ENCODE measurements around the gene OR2T35.
A peak's percentile ranks its signal among the peaks of the same experiment; 100 is the strongest.
"Not testable (repeated sequence)": the region's sequence is repeated elsewhere in the genome, so short reads cannot be mapped to it uniquely, and the experiment has no call there.

Gene OR2T35, protein sequence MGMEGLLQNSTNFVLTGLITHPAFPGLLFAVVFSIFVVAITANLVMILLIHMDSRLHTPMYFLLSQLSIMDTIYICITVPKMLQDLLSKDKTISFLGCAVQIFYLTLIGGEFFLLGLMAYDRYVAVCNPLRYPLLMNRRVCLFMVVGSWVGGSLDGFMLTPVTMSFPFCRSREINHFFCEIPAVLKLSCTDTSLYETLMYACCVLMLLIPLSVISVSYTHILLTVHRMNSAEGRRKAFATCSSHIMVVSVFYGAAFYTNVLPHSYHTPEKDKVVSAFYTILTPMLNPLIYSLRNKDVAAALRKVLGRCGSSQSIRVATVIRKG

GRCh38 chr1:248645178-248645577 is at the start of gene OR2T35:
OR2T35 (minus strand) TSS chr1:248645278; CDS start chr1:248639258, 6,020 bp downstream.
- not testable (repeated sequence) for DNase-seq (ENCODE audit: low read depth); H3K4me3 ChIP-seq (ENCODE audit: low read depth, low read length)

GRCh38 chr1:248691567-248692155 is 46.6 kb upstream of the OR2T35 start:
- TF ChIP-seq CTCF (IDR thresholded peaks at IDR 0.05; ENCODE audit: low read depth, low read length, missing control alignments): no peak
- no peak for DNase-seq (ENCODE audit: low read depth)
- H3K4me3 ChIP-seq (ENCODE audit: low read depth, low read length): no peak overlapping the region

- TF ChIP-seq CTCF (IDR thresholded peaks at IDR 0.05; ENCODE audit: low read depth, low read length, missing control alignments): no peak
- no peak overlapping the region for H3K4me3 ChIP-seq (ENCODE audit: low read depth, low read length)
- DNase-seq (ENCODE audit: low read depth): peak; percentile 7
Observed at GRCh38 chr1:248688527-248689298, 43.6 kb upstream of the OR2T35 start.

- DNase-seq (ENCODE audit: low read depth): peak; percentile 31
- H3K4me3 ChIP-seq (ENCODE audit: low read depth, low read length): no peak overlapping the region
- TF ChIP-seq CTCF (IDR thresholded peaks at IDR 0.05; ENCODE audit: low read depth, low read length, missing control alignments): peak; percentile 65
Observed at GRCh38 chr1:248686815-248687214, 41.7 kb upstream of the OR2T35 start.

GRCh38 chr1:248681651-248682050 is 36.6 kb upstream of the OR2T35 start:
- no peak overlapping the region for H3K4me3 ChIP-seq (ENCODE audit: low read depth, low read length)
- no peak for TF ChIP-seq CTCF (IDR thresholded peaks at IDR 0.05; ENCODE audit: low read depth, low read length, missing control alignments)
- DNase-seq (ENCODE audit: low read depth): no peak

DNA sequence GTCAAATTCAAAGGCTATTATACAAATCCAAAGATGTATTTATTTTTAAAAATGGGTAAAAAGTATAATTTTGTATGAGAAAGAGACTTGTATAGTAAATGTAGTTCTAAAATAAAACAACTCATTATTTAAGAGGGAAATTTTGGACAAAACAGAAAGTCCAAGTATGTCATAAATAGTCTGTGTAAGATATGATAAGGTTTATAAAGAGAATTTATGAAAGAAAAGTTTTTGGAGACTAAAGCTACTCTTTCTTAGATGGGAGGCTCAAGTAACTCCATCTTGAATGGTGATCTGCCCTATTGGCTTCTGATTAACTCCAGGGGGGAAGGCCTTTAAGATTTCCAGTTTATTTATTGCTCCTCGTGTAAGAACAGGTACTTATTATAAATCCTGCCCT is 24.9 kb upstream of the OR2T35 start:
- H3K4me3 ChIP-seq (ENCODE audit: low read depth, low read length): no peak overlapping the region
- no peak for DNase-seq (ENCODE audit: low read depth)
- no peak for TF ChIP-seq CTCF (IDR thresholded peaks at IDR 0.05; ENCODE audit: low read depth, low read length, missing control alignments)

DNA sequence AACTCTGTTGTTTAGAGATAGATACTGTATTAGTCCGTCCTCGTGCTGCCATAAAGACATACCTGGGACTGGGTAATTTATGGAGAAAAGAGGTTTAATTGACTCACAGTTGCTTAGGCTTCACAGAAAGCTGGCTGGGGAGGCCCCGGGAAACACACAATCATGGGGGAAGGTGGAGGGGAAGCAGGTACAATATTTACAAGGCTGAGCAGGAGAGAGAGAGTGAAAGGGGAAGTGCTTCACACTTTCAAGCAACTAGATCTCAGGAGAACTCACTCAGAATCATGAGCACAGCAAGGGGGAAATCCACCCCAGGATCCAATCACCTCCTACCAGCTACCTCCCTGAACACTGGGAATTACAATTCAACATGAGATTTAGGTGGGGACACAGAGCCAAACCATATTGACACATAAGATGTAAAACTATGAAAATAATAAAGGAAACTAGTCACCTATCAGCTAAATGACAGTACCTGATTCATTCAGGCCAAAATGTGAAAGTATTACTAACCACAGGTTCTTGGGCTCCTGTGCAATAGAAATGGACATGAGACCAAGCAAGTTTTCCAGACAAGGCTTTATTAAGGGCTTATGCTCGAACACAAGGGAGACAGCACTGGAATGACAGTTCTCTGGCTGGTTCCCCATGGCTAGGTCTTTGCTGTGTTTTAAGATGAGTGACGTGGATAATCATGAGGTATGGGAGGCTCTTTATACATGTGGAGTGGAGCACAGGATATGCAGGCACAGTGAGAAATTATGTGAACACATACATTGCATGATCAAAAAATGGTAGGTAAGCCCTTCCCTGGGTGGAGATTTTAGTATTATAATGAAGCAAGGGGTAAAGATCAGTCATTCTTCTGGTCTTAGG is 18.6 kb upstream of the OR2T35 start:
- H3K4me3 ChIP-seq (ENCODE audit: low read depth, low read length): not testable (repeated sequence)
- DNase-seq (ENCODE audit: low read depth): peak; percentile 19

- peak; percentile 7 for DNase-seq (ENCODE audit: low read depth)
Observed at GRCh38 chr1:248656797-248657196, 11.7 kb upstream of the OR2T35 start.

GRCh38 chr1:248655354-248655753 is 10.3 kb upstream of the OR2T35 start, which contains the start of gene OR2T27:
OR2T27 (minus strand) TSS chr1:248655528; CDS start chr1:248650884, 4,644 bp downstream.
- not testable (repeated sequence) for DNase-seq (ENCODE audit: low read depth); H3K4me3 ChIP-seq (ENCODE audit: low read depth, low read length)

More at GRCh38 chr1:248656797-248657196, 11.7 kb upstream of the OR2T35 start:
- H3K4me3 ChIP-seq (ENCODE audit: low read depth, low read length): not testable (repeated sequence)

DNA sequence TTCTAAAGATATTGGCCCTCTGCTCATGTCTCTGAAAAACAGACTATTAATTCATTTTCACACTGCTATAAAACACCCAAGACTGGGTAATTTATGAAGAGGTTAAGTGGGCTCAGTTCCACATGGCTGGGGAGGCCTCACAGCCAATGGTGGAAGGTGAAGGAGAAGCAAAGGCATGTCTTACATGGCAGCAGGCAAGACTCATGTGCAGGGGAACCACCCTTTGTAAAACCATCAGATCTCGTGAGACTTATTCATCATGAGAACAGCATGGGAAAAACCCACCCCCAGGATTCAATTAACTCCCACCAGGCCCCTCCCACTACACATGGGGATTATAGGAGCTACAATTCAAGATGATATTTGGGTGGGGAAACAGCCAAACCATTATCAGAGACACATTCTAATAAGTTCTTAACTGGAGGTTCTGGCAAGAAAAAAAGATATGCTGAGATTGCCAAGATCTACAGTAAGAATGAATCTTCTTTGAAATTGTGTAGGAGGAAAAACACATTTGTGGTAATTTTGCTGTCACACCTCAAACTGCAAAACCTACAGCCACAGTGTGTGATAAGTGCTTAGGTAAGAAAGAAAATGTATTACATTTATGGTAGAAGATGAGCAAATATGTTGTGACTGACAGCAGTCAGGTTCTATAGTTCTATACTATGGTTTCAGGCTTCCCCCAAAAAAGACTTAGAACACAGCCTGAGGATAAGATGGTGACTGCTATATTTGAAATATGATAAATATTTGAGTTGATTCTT is 3.9 kb upstream of the OR2T35 start:
- not testable (repeated sequence) for H3K4me3 ChIP-seq (ENCODE audit: low read depth, low read length); DNase-seq (ENCODE audit: low read depth)

Measured in GM12864 (cell line).